Endothelial cell of umbilical vein (primary cell): ENCODE results near the gene DUOX2.

Experiments
- CTCF ChIP-seq, 2 donors: IDR thresholded peaks; 1 replicate in 1 of 2; 2 replicates in 1 of 2; pipeline ENCODE4 v1.5.1; 2011; ENCODE audit warnings: low read length in 2 of 2, mild to moderate bottlenecking in 2 of 2, moderate library complexity in 2 of 2, control low read depth in 1 of 2, inconsistent platforms in 1 of 2, low read depth in 1 of 2; ENCODE audit not compliant: insufficient read depth in 1 of 2; ENCODE audit errors: extremely low read depth in 1 of 2
- EZH2 ChIP-seq: IDR thresholded peaks from 2 replicates; pipeline ENCODE4 v1.6.1; 2012; ENCODE audit warnings: borderline replicate concordance, low read depth, mild to moderate bottlenecking, moderate library complexity, low read length, inconsistent platforms; ENCODE audit not compliant: severe bottlenecking
- MAX ChIP-seq: IDR thresholded peaks from 2 replicates; pipeline ENCODE4 v1.6.1; 2011; ENCODE audit not compliant: insufficient read depth, insufficient read length
- POLR2A ChIP-seq: IDR thresholded peaks from 2 replicates; pipeline ENCODE4 v1.6.1; 2012; ENCODE audit warnings: low read depth, mild to moderate bottlenecking, control low read depth, low read length

- no peak for TF ChIP-seq POLR2A
- TF ChIP-seq CTCF (IDR thresholded peaks at IDR 0.05; ENCODE audit: extremely low read depth in 1 of 2, insufficient read depth in 1 of 2, low read depth in 1 of 2, low read length in 2 of 2): no peak
- TF ChIP-seq MAX: no peak
- TF ChIP-seq EZH2: no peak
Measured at GRCh38 chr15:45095661-45096060, 18.3 kb downstream of the DUOX2 start.
